HepG2 (cell line): ENCODE measurements around the gene FGGY. TPM values are rescaled to one million over a fixed set of nuclear protein-coding genes. Genes with fewer than 3 reads are reported as not detected.
A peak's percentile ranks its signal among the peaks of the same experiment; 100 is the strongest.

Source experiments
- ATF4 ChIP-seq, 2 experiments: fragments of 450-650 bp in 1 of 2; sonication (generic) in 1 of 2; formaldehyde crosslinking; IDR thresholded peaks; 2 replicates each; pipeline versions ENCODE4 v1.5.0 to v1.8.0; 2020 to 2022; ENCODE audit warnings: mild to moderate bottlenecking in 1 of 2, missing genetic modification reagents in 1 of 2
- CEBPG ChIP-seq: IDR thresholded peaks from 2 replicates; pipeline ENCODE4 v1.6.1; 2016
- CTCF ChIP-seq: sonication (generic); formaldehyde crosslinking; IDR thresholded peaks from 2 replicates; pipeline ENCODE4 v1.5.0; 2020; ENCODE audit warnings: mild to moderate bottlenecking, missing genetic modification reagents, moderate library complexity
- FOSL2 ChIP-seq: sonication (generic); formaldehyde crosslinking; IDR thresholded peaks from 2 replicates; pipeline ENCODE4 v1.4.0; 2020; ENCODE audit warnings: missing genetic modification reagents
- HHEX ChIP-seq: IDR thresholded peaks from 2 replicates; pipeline ENCODE4 v1.6.1; 2016; ENCODE audit warnings: control low read depth
- MED1 ChIP-seq: sonication (generic); formaldehyde crosslinking; IDR thresholded peaks from 2 replicates; pipeline ENCODE4 v1.4.0; 2020; ENCODE audit warnings: missing genetic modification reagents
- PCBP2 ChIP-seq: fragments of 200-400 bp; formaldehyde crosslinking; optimal IDR thresholded peaks from 2 replicates; pipeline ENCODE3; 2018; ENCODE audit warnings: low read length, low read depth; ENCODE audit not compliant: poor library complexity, severe bottlenecking
- PHF20 ChIP-seq: sonication (generic); formaldehyde crosslinking; IDR thresholded peaks from 2 replicates; pipeline ENCODE4 v1.5.0; 2020; ENCODE audit warnings: mild to moderate bottlenecking, missing genetic modification reagents
- RBFOX2 ChIP-seq: fragments of 200-400 bp; formaldehyde crosslinking; IDR thresholded peaks from 2 replicates; pipeline ENCODE4 v1.6.1; 2017; ENCODE audit warnings: low read depth, mild to moderate bottlenecking, low read length
- RBM22 ChIP-seq: fragments of 200-400 bp; formaldehyde crosslinking; optimal IDR thresholded peaks from 2 replicates; pipeline ENCODE3; 2017; ENCODE audit warnings: mild to moderate bottlenecking, low read length, moderate library complexity
- SNAPC2 ChIP-seq: sonication (generic); formaldehyde crosslinking; IDR thresholded peaks from 2 replicates; pipeline ENCODE4 v1.8.1; 2022; ENCODE audit warnings: mild to moderate bottlenecking, missing genetic modification reagents
- ZFP82 ChIP-seq: sonication (generic); formaldehyde crosslinking; IDR thresholded peaks from 2 replicates; pipeline ENCODE4 v1.5.1; 2020; ENCODE audit warnings: mild to moderate bottlenecking, missing genetic modification reagents, borderline replicate concordance
- ZNF142 ChIP-seq: sonication (generic); formaldehyde crosslinking; IDR thresholded peaks from 2 replicates; pipeline ENCODE4 v1.4.0; 2020; ENCODE audit warnings: missing genetic modification reagents
- ZNF24 ChIP-seq: fragments of 450-650 bp; IDR thresholded peaks from 2 replicates; pipeline ENCODE4 v1.6.1; 2017; ENCODE audit warnings: antibody characterized with exemption, mild to moderate bottlenecking
- ZNF614 ChIP-seq: IDR thresholded peaks from 2 replicates; pipeline ENCODE4 v1.6.1; 2018; ENCODE audit warnings: missing biosample characterization, missing genetic modification reagents, inconsistent platforms, borderline replicate concordance
- ZNF644 ChIP-seq: IDR thresholded peaks from 2 replicates; pipeline ENCODE4 v1.6.1; 2016; ENCODE audit warnings: low read depth
- ZNF747 ChIP-seq: sonication (generic); formaldehyde crosslinking; IDR thresholded peaks from 2 replicates; pipeline ENCODE4 v1.8.1; 2023; ENCODE audit warnings: missing genetic modification reagents, mild to moderate bottlenecking, borderline replicate concordance
- ZNF776 ChIP-seq: sonication (generic); formaldehyde crosslinking; IDR thresholded peaks from 2 replicates; pipeline ENCODE4 v1.4.0; 2020; ENCODE audit warnings: mild to moderate bottlenecking, missing genetic modification reagents
- ZNF780A ChIP-seq: sonication (generic); formaldehyde crosslinking; IDR thresholded peaks from 2 replicates; pipeline ENCODE4 v1.8.0; 2022; ENCODE audit warnings: mild to moderate bottlenecking, missing genetic modification reagents, moderate library complexity
- ZSCAN5A ChIP-seq: sonication (generic); formaldehyde crosslinking; IDR thresholded peaks from 2 replicates; pipeline ENCODE4 v1.8.0; 2022; ENCODE audit warnings: mild to moderate bottlenecking, missing genetic modification reagents, borderline replicate concordance
- polyA plus RNA-seq, 8 experiments: library from polyadenylated mRNA; depleted of rRNA in 3 of 8; stranded (reverse) in 7 of 8; unstranded in 1 of 8; fragments of >200 nt; fragmentation: Illumina TruSeq in 4 of 8; extraction: Trizol in 4 of 8; gene quantifications; 2 replicates each; pipeline versions ENCODE4 v1.2.1 to v1.2.3, GENCODE V29; 2011 to 2016; ENCODE audit warnings: low read depth in 4 of 8, missing spikeins in 1 of 8, mixed read lengths in 1 of 8; ENCODE audit not compliant: insufficient read depth in 1 of 8
- total RNA-seq, 5 experiments: library from RNA; depleted of rRNA; stranded (reverse); fragments of >200 nt; fragmentation: Illumina TruSeq; extraction: Trizol; gene quantifications; 2 replicates each; pipeline ENCODE4 v1.2.3, GENCODE V29; 2016; ENCODE audit warnings: low read depth in 1 of 5

Gene FGGY
- total and polyA plus RNA-seq, 2 of the 13 experiments (the other 11 are each of a cell fraction or from before 2014, with no cell fraction given), result 15.7 to 27.5 TPM

GRCh38 chr1:59296358-59297256, at the start of gene FGGY (continued):
- TF ChIP-seq ZNF614 (CRISPR knock-in tag) (peak; percentile 50; the same call in 1 of the 2 replicates), ATF4 (CRISPR knock-in tag; IDR thresholded peaks at IDR 0.05) (no peak), SNAPC2 (no peak), RBM22 (peak; percentile 30), CTCF (CRISPR knock-in tag) (peak; percentile 25), ZFP82 (CRISPR knock-in tag) (no peak), MED1 (CRISPR knock-in tag) (peak; percentile 74), CEBPG (no peak), HHEX (CRISPR knock-in tag) (no peak), ZNF747 (no peak), ZNF644 (CRISPR knock-in tag) (0 out of 2 replicates have a peak, but pooled peaks have one; percentile 31), FOSL2 (no peak; the same call in 1 of the 2 replicates), PCBP2 (peak; percentile 72), ZNF142 (CRISPR knock-in tag) (no peak), ZNF780A (CRISPR knock-in tag) (no peak), ZNF24 (no peak), ZSCAN5A (CRISPR knock-in tag) (no peak), ZNF776 (CRISPR knock-in tag) (0 out of 2 replicates have a peak, but pooled peaks have one; percentile 72), RBFOX2 (peak; percentile 88), PHF20 (CRISPR knock-in tag) (peak; percentile 64)
